DND-41 (cell line): ENCODE results near the gene MYT1.

Experiments
- CTCF ChIP-seq: IDR thresholded peaks from 2 replicates; pipeline ENCODE4 v1.5.1; 2012; ENCODE audit warnings: borderline replicate concordance, low read length, moderate library complexity, mild to moderate bottlenecking; ENCODE audit not compliant: poor library complexity, severe bottlenecking; ENCODE audit errors: extremely low read depth
- EZH2 ChIP-seq: IDR thresholded peaks from 3 replicates; pipeline ENCODE4 v1.6.1; 2012; ENCODE audit warnings: borderline replicate concordance, low read depth, mild to moderate bottlenecking, moderate library complexity, low read length, inconsistent platforms; ENCODE audit not compliant: severe bottlenecking

GRCh38 chr20:64188682-64189529, 24.7 kb downstream of the MYT1 start:
- TF ChIP-seq CTCF (no peak), EZH2 (no peak)
